OCI-LY7 (cell line): ENCODE results near the gene CYTH3. TPM values are rescaled to one million over a fixed set of nuclear protein-coding genes. Genes with fewer than 3 reads are reported as not detected.

Source experiments
- BruUV-seq: library from RNA; stranded (reverse); fragments of 400-500 nt; replicated peaks from 2 replicates; lab custom pipeline; 2021; lab: Mats Ljungman, UMichigan
- CTCF ChIA-PET: fragments of 300-600 bp; sonication (Branson Sonifier 250); formaldehyde crosslinking; loops from one replicate; lab custom pipeline; 2022; ENCODE audit warnings: antibody characterized with exemption; ENCODE audit not compliant: unreplicated experiment; lab: Charles Lee
- POLR2A ChIA-PET: fragments of 300-600 bp; sonication (Branson Sonifier 250); formaldehyde crosslinking; loops from one replicate; lab custom pipeline; 2022; ENCODE audit warnings: antibody characterized with exemption; lab: Charles Lee
- DNase-seq: peaks from one replicate; pipeline ENCODE4 v3.0.0-alpha.2; 2015; ENCODE audit warnings: low spot score
- H2AFZ ChIP-seq: fragments of 200-600 bp; sonication (generic), shearing (Covaris generic); 2 replicates; pipeline ENCODE4 v1.6.1; 2014; ENCODE audit warnings: mild to moderate bottlenecking, antibody characterized with exemption, low read length, moderate library complexity
- H3K27ac ChIP-seq: fragments of 200-600 bp; sonication (generic); 2 replicates; pipeline ENCODE4 v1.5.1; 2014; ENCODE audit warnings: mixed run types, low read depth, mild to moderate bottlenecking, moderate library complexity, low read length, inconsistent platforms; ENCODE audit not compliant: poor library complexity, severe bottlenecking
- H3K36me3 ChIP-seq: fragments of 200-600 bp; sonication (generic); 2 replicates; pipeline ENCODE4 v1.6.1; 2014; ENCODE audit warnings: mild to moderate bottlenecking, antibody characterized with exemption, low read length, moderate library complexity, mixed read lengths; ENCODE audit not compliant: insufficient read depth
- H3K4me1 ChIP-seq: fragments of 200-600 bp; sonication (generic); 2 replicates; pipeline ENCODE4 v1.5.1; 2014; ENCODE audit warnings: mild to moderate bottlenecking, low read length; ENCODE audit not compliant: insufficient read depth, poor library complexity, severe bottlenecking
- H3K4me2 ChIP-seq: fragments of 200-600 bp; sonication (generic); 2 replicates; pipeline ENCODE4 v1.6.1; 2014; ENCODE audit warnings: mild to moderate bottlenecking, low read length
- H3K4me3 ChIP-seq: fragments of 200-600 bp; sonication (generic); 2 replicates; pipeline ENCODE4 v1.5.1; 2014; ENCODE audit warnings: mild to moderate bottlenecking, low read depth, low read length; ENCODE audit not compliant: poor library complexity, severe bottlenecking
- H3K79me2 ChIP-seq: fragments of 200-600 bp; sonication (generic); 2 replicates; pipeline ENCODE4 v1.6.1; 2016; ENCODE audit warnings: low read depth, mild to moderate bottlenecking, low read length, moderate library complexity, mixed read lengths; ENCODE audit not compliant: insufficient read depth
- H3K9me2 ChIP-seq: fragments of 200-600 bp; sonication (generic); 2 replicates; pipeline ENCODE4 v1.6.1; 2016; ENCODE audit warnings: mild to moderate bottlenecking, low read length, mixed read lengths; ENCODE audit not compliant: insufficient read depth
- H3K9me3 ChIP-seq: fragments of 200-600 bp; sonication (generic); 2 replicates; pipeline ENCODE4 v1.6.1; 2014; ENCODE audit warnings: mild to moderate bottlenecking, mixed run types, low read length, mixed read lengths
- H4K20me1 ChIP-seq: fragments of 200-600 bp; sonication (generic); 2 replicates; pipeline ENCODE4 v1.6.1; 2014; ENCODE audit warnings: mild to moderate bottlenecking, antibody characterized with exemption, low read length, moderate library complexity, mixed read lengths; ENCODE audit not compliant: insufficient read depth
- CTCF ChIP-seq: fragments of 200-600 bp; sonication (generic); conservative IDR thresholded peaks from 2 replicates; pipeline ENCODE4 v1.5.1; 2014; ENCODE audit warnings: mild to moderate bottlenecking, antibody characterized with exemption, low read length, moderate library complexity, mixed read lengths
- EZH2phosphoT487 ChIP-seq: fragments of 200-600 bp; sonication (generic); IDR thresholded peaks from 2 replicates; pipeline ENCODE4 v1.6.1; 2018; ENCODE audit warnings: low read depth, borderline replicate concordance, mild to moderate bottlenecking, mixed run types, antibody characterized with exemption, low read length, moderate library complexity, mixed read lengths
- intact Hi-C: fragments of 100-400 bp; cut with micrococcal nuclease; formaldehyde crosslinking; loops from one replicate; pipeline ENCODE4 v1.10.0; 2022; ENCODE audit not compliant: unreplicated experiment
- total RNA-seq, 2 experiments: library from RNA; depleted of rRNA in 1 of 2; stranded (reverse); fragments of >200 nt in 1 of 2; shearing (Covaris generic) in 1 of 2; gene quantifications; 2 replicates each; pipeline ENCODE4 v1.2.3, GENCODE V29; 2014 to 2022

The CYTH3 gene
- total RNA-seq, 2 experiments from 2014 or later: 3.7 to 4.7 TPM

GRCh38 chr7:6166443-6166891 lies 106.0 kb downstream of the CYTH3 start:
- peaks cover 5% of the 10 kb centered on the region; the same call in 1 of the 2 replicates for H3K36me3 ChIP-seq
- intact Hi-C loops: no loop called here
- peaks cover 14% of the 10 kb centered on the region for H3K4me1 ChIP-seq
- H3K4me2 ChIP-seq: no peak overlapping the region
- no TSS peak for BruUV-seq
- no peaks in the 10 kb centered on the region for H3K79me2 ChIP-seq
- ChIA-PET CTCF (no interaction called here), POLR2A (no interaction called here)
- no peaks in the 10 kb centered on the region for H3K9me2 ChIP-seq
- no peak overlapping the region for H3K27ac ChIP-seq
- TF ChIP-seq CTCF (no peak), EZH2phosphoT487 (no peak)
- no peaks in the 10 kb centered on the region for H4K20me1 ChIP-seq
- no peak overlapping the region for H3K4me3 ChIP-seq
- peak; percentile 36 for DNase-seq
- H2AFZ ChIP-seq: no peak overlapping the region
- H3K9me3 ChIP-seq: no peaks in the 10 kb centered on the region

- Histone ChIP-seq H3K4me3 (no peak overlapping the region), H3K4me1 (peaks cover 15% of the 10 kb centered on the region), H4K20me1 (no peaks in the 10 kb centered on the region), H3K9me2 (no peaks in the 10 kb centered on the region), H3K79me2 (no peaks in the 10 kb centered on the region), H3K9me3 (no peaks in the 10 kb centered on the region), H2AFZ (no peak overlapping the region), H3K4me2 (no peak overlapping the region), H3K36me3 (peaks cover 12% of the 10 kb centered on the region; the same call in 1 of the 2 replicates), H3K27ac (no peak overlapping the region)
- no peak for DNase-seq
- BruUV-seq: no TSS peak
- intact Hi-C loops: no loop called here
- ChIA-PET CTCF (no interaction called here), POLR2A (interaction anchor here (1.6 kb wide), 1 partner anchor 26 kb away, joined by 7 read pairs; no protein-coding TSS in a partner anchor)
- no peak for TF ChIP-seq CTCF
- no peak for TF ChIP-seq EZH2phosphoT487
Measured at GRCh38 chr7:6165521-6166320, 106.7 kb downstream of the CYTH3 start.

GRCh38 chr7:6165075-6165474 lies 107.3 kb downstream of the CYTH3 start:
- intact Hi-C loops: no loop called here
- Histone ChIP-seq H2AFZ (no peak overlapping the region), H3K27ac (no peak overlapping the region), H3K9me2 (no peaks in the 10 kb centered on the region), H3K4me1 (peaks cover 15% of the 10 kb centered on the region), H3K4me2 (no peak overlapping the region), H3K36me3 (peaks cover 14% of the 10 kb centered on the region; the same call in 1 of the 2 replicates), H3K79me2 (no peaks in the 10 kb centered on the region), H3K4me3 (no peak overlapping the region), H4K20me1 (no peaks in the 10 kb centered on the region), H3K9me3 (no peaks in the 10 kb centered on the region)
- no peak for TF ChIP-seq EZH2phosphoT487
- no peak for TF ChIP-seq CTCF
- no TSS peak for BruUV-seq
- DNase-seq: no peak
- POLR2A ChIA-PET: interaction anchor here (1.6 kb wide), 1 partner anchor 25 kb away, joined by 7 read pairs; no protein-coding TSS in a partner anchor
- CTCF ChIA-PET: no interaction called here
